Activated CD8-positive, alpha-beta memory T cell treated with anti-CD3 and anti-CD28 coated beads, Interleukin-2, amount 50 U/mL, for 24 hours (primary cell): ENCODE data around the gene EPS8.

ENCODE experiments used
- DNase-seq: peaks from one replicate; pipeline ENCODE4 v3.0.0-alpha.2; 2020; ENCODE audit errors: extremely low read depth

EPS8 gene

GRCh38 chr12:15789220-15790171, at the start of gene EPS8:
TSS of gene EPS8 (minus strand) at chr12:15789388. CDS start at chr12:15682951, 106,437 bp downstream.
- peak; percentile 59 for DNase-seq

DNA sequence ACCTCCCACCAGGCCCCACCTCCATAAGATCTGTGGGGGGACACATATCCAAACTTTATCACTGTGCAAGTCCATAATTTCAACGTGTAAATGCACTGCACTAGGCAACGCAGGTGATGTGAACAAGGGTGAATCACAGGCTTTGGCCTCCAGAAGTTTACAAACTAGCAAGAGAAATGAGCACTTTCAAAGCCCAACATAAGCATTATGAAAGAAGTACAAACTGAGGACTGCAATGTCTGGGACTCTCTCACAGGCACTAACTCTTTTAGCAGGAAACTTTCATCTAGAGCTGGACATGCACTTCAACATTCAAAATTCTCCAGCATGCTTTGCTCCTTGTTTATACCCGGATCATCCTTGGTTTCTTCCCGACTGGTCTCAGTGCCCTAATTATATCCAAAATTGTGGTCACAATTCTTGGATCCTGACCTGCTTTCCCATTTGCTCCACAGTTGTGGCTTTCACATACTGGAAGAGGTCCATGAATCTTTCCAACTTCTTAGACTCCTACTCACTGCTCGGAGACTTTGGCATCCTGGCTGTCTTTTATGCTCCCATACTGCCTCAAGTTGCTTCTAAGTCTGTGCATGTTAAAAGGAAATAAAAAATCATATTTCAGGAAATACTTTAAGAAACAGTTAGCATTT, 48.1 kb upstream of the EPS8 start:
- DNase-seq, result no peak

GRCh38 chr12:15834575-15834974, 45.4 kb upstream of the EPS8 start:
- no peak for DNase-seq

DNA sequence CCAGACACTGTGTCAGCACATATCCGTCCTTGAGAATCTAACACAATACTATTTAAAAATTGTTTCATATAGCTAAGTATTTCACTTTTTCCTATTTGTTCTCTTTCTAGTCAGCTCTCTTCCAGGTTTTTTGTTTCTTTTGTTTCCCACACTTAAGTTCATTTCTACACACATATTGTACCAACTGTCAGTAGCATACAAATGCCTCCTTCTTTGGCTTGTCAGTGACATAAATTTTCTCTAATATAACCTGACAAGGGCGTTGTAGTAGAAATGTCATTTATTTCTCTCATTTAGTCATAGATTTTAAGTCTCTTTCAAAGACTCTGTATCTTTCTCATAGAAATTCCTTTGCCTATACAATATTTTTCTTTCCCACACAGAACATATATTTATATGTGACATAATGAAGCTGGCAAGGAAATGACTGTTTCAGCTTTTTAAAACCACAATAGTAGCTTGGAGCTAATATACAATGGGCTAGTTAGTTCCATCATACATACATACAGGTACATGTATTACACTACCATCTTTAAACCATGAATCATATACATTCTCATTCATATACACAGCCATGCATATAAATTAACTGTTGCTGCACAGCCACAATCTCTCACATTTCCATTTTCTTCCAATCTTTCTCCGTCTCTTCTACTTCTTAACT, 42.3 kb upstream of the EPS8 start:
- no peak for DNase-seq

DNA sequence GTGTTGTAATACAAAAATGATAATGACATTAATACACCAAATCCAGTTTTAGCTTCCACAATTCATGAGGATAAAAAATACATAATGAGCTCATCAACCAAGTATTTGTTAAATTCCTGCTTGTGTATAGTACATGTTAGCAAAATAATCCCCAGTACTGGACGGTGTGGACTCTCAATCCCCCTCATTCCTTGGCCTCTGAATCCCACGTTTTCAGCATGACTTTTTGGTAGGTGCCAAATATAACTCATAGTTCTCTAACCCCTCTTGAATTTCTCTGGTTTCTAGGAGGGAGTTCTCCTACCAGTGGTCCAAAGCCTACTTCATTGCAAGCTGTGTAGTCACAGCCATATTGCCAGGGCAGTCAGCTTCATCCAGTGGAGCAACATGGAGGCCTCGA, 41.4 kb upstream of the EPS8 start:
- no peak for DNase-seq

DNA sequence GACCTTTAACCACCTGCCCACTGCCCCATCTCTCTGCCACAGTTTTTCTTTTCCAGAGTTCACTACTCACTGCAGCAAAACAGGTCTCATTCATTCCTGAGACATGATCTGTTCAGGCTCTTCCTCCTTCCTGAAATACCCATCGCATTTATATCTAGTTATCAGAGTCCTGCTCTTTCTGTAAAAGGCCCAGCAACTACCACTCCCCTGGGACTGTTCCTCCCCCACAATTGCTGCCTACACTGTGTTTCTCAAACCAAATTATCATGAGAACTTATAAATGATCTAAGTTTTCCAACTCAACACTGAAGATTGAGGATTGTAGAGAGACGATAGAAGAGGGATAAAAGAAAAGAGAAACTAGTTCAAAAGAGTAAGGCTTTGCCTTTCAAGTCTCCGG, 40.8 kb upstream of the EPS8 start:
- no peak for DNase-seq

DNA sequence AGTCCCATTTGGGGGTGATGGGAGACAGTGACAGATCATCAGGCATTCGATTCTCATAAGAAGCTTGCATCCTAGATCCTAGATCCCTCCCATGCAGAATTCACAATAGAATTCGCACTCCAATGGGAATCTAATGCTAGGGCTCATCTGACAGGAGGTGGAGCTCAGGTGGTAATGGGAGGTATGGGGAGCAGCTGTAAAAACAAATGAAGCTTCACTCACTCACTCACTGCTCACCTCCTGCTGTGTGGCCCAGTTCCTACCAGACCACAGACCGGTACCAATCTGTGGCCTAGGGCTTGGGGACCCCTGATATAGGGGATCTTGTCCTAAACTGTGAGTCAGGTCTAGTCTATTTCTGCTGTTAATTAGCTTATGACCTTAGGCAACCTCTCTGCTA, 40.1 kb upstream of the EPS8 start:
- DNase-seq, result no peak

DNA sequence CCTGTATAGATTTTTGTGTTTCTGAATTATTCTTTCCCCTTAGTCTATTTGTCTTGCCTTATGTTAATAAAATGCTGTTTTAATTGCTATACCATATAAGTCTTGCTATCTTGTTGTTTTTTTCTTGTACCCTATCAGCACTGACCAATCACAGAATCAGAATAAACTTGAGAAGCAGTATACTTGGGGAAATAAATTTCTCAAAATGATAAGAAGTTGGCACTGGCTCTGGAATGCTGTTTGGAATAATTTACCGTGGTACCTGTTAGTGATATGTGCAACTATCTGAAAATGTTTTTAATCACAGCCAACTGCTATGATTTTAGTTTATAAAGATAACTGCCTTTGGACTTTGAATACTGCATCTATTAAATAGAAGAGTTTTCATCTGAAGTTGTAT, 37.9 kb upstream of the EPS8 start:
- no peak for DNase-seq

DNA sequence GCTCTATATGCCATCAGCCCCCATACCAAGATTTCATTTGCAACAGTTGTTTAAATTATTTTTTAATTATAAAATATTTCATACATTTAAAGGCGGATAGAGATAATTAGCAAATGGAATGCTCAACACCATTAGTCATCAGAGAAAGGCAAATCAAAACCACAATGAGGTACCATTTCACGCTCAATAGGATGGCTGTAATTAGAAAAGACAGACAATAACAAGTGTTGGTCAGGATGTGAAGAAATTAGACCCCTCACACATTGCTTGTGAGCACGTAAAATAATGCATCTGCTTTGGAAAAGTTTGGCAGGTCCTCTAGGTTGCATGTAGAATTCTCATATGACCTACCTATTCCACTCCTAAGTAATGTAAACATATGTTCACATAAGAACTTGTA, 35.3 kb upstream of the EPS8 start:
- no peak for DNase-seq

GRCh38 chr12:15823360-15824128, 34.4 kb upstream of the EPS8 start:
- no peak for DNase-seq

GRCh38 chr12:15819644-15820437, 30.7 kb upstream of the EPS8 start:
- no peak for DNase-seq

- DNase-seq, result no peak
These were observed 29.2 kb upstream of the EPS8 start for GRCh38 chr12:15818418-15818817.

- no peak for DNase-seq
These were observed 26.5 kb upstream of the EPS8 start for GRCh38 chr12:15815730-15816129.

DNA sequence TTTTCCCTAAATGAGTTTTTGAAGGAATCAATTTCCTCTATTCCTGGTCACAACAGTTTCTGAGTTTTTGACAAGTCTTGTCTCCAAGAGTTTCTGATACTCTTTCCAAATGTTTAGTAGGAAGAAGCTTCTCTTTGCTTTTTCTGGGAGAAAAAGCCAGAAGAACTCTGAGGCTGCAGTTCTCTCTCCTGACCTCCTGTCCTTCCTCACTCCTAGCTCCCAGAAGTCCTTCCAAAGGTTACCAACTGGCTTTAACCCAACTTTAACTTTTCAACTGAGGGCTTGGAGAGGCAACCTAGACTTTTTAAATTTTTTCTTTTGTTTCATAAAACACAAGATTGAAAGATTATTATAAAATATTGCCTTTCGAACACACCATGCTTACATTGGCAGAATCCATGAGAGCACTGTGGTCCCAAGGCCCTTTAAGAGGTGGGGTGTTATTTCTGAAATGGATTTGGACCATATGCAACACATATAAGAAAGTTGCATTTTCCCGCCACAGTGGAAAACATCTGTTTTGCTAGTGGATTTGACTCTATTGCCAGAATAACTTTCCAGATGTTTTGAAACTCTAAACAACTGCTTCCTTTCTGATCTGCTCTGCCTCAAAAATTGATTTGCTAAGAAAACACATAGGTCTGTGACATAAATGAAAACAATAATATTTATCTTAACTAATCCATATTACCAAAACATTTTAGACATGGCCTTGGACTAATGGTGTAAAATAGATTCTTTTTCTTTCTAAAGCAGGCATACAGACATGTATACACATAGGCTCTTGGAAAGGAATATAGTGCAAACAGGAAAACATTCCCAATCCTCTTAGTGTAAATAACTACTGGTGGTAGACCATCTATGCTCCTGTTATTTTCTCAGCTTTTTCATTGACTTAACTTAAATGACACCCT, 22.3 kb upstream of the EPS8 start:
- no peak for DNase-seq

- no peak for DNase-seq
These were observed 19.5 kb upstream of the EPS8 start for GRCh38 chr12:15808652-15809051.

DNA sequence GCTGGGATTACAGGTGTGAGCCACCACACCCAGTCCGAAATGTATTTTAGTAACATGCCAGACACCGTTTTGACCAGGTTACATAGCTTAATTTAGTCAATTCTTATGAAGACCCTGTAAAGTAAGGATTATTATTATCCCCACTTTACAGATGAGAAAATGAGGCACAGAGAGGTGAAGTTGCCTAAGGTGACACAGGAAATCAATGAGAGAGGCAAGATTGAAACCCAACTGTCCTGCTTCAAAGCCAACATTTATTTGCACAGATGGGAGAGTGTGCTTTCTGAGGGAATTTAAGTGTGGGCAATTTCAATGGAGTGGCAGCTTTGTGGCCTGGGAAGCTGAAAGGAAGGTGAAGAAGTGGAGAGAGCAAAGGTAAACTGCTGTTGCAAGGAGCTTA, 19.1 kb upstream of the EPS8 start:
- DNase-seq, result no peak

DNA sequence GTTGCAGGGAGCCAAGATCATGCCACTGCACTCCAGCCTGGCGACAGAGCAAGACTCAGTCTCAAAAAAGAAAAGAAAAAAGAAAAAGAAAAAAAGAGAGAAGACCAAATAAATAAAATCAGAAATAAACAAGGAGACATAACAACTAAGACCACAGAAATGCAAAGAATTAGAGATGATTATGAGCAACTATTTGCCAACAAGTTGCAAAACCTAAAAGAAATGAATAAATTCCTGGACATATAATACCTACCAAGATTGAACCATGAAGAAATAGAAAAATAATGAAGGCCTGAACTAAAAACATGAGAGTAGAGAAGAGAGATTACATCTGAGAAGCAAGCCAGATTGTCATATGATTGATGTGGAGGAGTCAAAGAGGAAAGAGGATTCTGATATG, 17.6 kb upstream of the EPS8 start:
- no peak for DNase-seq

DNA sequence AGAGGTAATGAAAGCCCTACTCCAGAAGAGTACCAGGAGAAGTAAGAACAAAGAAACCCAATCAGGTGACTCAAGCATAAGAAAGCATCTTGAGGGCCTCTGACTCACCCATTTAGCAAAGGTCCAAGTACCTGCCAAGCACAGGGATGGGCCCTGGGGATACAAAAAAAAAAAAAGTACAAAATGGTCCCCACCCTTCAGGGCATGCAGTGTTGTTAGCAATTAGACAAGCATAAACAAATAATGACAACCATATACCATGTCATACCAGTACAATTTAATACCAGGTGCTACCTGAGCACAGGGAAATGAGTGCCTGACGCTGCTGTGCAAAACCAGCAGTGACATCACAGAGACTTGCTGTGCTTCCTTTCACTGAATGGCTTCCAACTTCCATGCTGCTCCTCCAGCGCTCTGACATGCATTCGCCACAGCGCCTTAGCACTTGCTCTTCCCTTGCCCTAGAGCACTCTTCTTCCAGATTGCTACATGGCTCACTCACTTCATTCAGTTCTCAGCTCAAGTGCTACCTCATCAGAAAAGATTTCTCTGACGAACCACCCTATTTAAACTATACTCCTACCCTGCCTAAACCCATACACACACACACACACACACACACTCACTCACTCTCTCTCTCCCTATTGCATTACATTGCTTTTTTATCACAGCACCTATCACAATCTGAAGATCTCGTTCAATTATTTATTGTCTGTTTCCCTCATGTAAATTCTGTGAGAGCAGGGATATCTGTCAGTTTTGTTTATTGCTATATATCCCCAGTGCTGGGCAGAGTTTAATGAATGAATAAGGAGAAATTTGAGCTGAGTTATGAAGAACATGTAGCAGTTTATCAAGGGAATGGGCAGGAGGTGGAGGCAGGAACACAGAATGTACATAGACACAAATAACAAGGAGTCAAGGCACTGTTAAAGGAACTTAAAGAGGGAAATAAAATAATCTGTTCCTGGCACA, 12.9 kb upstream of the EPS8 start:
- no peak for DNase-seq

DNA sequence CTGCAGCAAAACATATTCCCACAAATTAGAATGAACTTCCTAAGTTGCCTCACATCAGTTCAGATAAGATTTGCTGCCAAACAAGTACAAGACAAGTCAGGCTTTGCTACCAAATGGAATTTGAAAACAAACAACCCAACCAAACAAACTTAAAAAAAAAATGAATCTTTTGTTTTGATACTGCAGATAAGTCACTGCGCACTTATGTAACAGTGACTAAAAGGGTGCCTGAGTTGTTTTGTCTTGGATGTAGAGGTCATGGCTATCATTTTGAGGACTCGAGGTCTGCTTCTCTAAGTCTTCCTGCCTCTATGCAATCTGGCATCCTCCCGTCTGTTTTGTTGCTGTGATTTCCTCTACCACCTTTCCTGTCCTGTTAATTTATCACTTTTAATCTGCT, 11.1 kb upstream of the EPS8 start:
- DNase-seq, result no peak
